ENCODE measurements around the gene FCRL5.
"Not testable (repeated sequence)": the region's sequence is repeated elsewhere in the genome, so short reads cannot be mapped to it uniquely, and the experiment has no call there.

FCRL5 gene

GRCh38 chr1:157521056-157521455, 31.3 kb downstream of the FCRL5 start:
- DNase-seq: no peak

DNA sequence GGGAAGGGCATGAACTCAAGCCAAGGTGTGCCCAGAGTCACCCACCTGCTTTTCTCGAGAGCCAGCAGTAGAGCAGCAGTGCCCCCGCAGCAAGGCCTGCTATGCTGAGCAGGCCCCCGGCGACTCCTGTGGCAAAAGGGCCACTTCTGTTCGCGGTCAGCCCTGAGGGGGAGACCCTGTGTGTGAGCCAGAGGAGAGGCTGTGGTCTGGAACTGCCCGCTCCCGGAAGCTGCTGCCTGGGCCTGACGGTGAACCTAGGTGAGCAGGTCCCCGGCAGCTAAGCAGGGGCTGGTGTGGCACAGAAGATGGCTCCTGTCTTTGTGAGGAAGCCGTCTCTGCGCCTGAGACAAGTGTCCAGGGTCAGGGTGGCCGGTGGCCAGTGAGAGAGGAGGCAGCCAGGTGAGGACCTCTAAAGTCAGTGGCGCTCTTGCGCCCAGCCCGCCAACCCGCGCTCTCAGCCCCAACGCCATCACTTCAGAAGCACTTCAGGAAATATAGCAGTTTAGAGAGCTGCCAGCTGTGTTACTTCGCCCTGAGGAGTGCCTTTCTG, 31.9 kb downstream of the FCRL5 start:
- DNase-seq: no peak

- DNase-seq: no peak
These were observed 32.9 kb downstream of the FCRL5 start for GRCh38 chr1:157519451-157519850.

DNA sequence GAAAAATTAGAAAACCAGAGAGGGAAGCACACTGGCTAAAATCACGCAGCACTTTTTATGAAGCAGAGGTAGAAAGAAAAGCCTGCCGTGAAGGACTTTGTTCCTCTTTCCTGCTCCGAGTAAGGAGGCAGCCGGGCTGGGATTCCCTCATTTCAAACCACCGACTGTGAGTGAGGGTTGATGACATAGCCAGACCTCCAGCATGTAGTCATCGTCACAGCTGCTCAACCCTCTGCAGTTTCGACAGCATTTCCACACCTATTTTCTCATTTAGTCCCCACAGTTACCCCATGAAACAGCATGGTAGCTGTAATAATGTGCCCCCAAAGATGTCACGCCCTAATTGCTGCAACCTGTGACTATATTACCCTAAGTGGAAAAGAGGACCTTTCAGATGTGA, 35.3 kb downstream of the FCRL5 start:
- DNase-seq: no peak

- DNase-seq: no peak
These were observed 36.6 kb downstream of the FCRL5 start for GRCh38 chr1:157515709-157516108.

DNA sequence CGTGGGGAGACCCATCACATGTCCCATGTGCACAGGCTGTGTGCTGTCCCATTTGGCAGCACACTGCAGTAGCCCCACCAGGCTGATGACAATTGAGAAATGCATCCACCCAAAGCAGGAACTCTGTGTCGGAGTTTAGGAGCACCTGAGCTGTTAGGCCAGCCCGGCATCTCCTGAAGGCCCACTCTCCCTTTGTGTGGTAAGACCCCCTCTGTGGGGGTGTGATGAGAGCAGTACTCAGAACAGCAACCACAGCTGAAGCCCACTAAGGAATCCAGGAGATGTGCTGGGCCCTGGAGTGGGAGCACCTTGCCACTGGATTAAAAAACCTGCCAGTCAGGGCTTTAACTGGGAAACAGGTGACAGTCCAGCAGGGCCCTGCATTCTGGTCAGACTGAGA, 37.2 kb downstream of the FCRL5 start:
- no peak for DNase-seq

- no peak for DNase-seq
These were observed 40.0 kb downstream of the FCRL5 start for GRCh38 chr1:157512036-157512969.

- no peak for DNase-seq
These were observed 42.6 kb downstream of the FCRL5 start for GRCh38 chr1:157509546-157510232.

DNA sequence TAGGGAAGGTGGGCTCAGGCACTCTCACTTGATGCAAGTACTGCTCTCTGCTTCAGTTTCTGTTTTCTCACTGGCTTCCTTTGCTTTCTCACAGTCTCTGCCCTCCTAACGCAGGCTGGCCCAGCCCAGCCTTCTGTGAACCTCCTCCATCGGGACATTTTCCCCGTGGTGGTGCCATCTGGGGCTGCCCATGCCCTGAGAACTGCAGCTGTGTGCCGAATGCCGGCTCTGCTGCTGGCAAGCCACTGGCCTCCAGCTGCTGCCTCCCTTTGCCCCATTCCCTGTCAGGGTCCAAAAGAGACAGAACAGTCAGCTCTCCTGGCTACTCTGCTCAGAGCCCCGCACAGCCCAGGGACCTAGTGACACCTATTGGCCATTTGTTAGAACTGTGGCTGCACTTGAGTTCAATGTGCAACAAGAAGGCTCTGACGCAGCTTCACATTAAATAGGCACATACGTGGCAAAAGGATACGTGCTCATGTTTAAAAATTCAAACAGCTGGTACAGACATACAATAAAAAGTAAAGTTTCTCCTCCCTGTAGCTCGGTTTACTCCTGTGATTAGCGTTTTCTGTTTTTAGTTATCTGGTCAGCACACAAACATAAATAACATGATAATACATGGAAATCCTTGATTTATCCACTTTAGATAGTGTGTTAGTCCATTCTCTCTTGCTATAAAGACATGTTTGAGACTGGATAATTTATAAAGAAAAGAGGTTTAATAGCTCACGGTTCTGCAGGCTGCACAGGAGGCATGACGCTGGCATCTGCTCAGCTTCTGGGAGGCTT, 46.6 kb downstream of the FCRL5 start:
- peak; percentile 78 for DNase-seq

DNA sequence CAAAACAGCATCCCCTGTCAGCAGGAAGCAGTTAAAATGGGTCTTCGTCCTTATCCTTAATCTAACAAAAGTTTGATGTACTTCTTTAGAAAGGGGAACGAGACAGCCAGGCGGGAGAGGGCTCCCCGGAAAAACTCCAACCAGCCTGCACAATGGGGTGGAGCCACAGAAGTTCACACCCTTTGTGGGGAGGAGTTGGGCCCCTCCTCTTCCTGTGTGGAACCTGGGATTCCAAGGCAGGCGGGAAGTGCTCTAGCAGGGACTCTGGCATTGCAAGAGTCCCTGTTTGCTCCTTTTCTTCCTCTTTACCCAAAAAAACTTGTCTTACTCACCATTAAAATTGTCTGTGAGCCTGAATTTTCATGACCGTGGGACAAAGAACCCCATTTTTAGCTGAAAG, 47.7 kb downstream of the FCRL5 start:
- DNase-seq: no peak

GRCh38 chr1:157499521-157499920, 52.8 kb downstream of the FCRL5 start:
- no peak for DNase-seq

DNA sequence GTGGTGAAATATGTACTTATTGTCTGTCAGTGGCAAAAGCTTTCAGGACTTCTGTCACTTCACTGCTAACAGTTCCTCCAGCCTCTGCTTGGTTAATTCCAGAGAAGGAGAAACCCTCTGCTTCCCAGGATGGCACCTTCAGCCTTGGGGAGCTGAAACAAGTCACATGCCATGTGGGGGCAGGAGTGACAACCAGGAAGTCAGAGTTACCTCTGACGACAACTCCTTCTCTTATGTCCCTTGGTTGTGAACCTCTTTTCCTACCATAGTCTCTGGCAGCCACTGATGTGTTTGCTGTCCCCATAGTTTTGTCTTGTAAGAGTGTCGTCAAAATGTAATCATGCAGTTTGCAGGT, 53.6 kb downstream of the FCRL5 start:
- no peak for DNase-seq

GRCh38 chr1:157497987-157498735, 54.2 kb downstream of the FCRL5 start:
- peak; percentile 67 for DNase-seq

DNA sequence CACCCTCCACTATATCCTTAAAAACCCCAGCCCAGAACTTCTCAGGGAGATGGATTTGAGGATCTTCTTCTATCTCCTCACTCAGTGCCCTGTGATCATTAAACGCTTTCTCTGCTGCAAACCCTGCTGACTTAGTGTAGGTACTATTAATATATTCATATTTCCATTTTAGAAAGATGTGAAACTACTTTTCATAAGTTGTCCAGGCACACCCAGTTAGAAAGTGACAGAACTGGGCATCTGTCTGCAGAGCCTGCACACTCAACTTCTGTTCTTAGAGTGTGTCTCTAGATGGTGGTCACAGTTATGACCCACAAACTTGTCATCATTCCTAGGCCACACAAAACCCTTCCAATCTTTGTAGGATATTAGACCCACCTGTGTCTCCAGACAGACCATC, 55.0 kb downstream of the FCRL5 start:
- DNase-seq: no peak

DNA sequence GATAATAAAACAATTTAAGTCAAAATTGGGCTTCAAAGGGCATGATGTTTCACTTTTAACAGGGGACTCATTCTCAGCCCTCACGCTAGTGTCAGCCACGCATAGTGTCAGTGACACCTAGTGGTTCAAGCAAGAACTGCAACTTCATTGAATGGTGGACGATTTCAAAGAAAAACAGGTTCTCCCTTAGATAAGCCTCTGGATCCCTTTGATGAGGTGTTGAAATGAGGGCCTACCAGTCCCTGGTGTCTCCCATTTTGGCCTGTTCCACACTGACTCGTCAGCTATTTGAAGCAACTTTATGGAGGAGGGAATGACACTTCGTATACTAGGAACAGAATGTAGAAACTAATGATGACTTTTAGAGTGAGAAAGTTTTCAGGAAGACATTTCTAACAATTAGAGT, 56.2 kb downstream of the FCRL5 start:
- peak; percentile 49 for DNase-seq

DNA sequence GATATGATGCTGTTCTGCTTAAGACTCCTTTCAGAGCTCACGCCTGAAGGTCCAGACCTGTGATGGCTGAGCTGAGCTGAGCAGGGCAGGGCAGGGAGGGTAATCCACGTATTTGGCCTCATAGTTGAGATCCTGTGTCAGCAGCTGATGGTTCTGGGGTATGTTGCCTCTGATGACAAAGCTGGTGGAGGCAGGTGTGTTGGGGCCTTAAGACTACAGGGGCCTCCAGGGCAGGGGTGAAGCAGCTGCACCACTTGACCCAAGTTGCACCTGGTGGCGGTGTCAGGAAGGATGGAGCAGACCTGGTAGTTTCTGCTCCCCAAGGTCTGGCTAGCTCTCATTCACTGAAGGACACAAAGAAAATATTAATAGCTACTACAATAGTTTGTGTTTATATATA, 57.0 kb downstream of the FCRL5 start:
- no peak for DNase-seq

- no peak for DNase-seq
These were observed 58.2 kb downstream of the FCRL5 start for GRCh38 chr1:157494093-157494492.

GRCh38 chr1:157490467-157491165, 61.7 kb downstream of the FCRL5 start:
- peak; percentile 67 for DNase-seq

DNA sequence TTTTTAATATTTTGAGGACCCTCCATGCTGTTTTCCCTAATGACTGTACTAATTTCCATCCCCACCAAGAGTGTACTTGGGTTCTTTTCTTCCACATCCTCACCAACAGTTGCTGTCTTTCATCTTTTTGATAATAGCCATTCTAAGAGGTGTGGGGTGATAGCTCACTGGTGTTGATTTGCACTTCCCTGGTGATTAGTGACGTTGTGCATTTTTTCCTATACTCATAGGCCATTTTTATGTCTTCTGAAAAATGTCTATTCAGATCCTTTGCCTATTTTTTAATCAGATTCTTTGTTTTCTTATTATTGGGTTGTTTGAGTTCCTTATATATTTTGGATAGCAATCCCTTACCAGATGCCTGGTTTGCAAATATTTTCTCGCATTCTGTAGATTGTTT, 64.2 kb downstream of the FCRL5 start:
- DNase-seq: no peak

GRCh38 chr1:157487504-157487903, 64.8 kb downstream of the FCRL5 start:
- no peak for DNase-seq

- DNase-seq: no peak
These were observed 65.2 kb downstream of the FCRL5 start for GRCh38 chr1:157487096-157487495.

- DNase-seq: not testable (repeated sequence)
These were observed 65.9 kb downstream of the FCRL5 start for GRCh38 chr1:157486400-157486799.
